Suppressor macrophage treated with lipopolysaccharide for 1 hour (primary cell): Measurements from ENCODE around the gene CCDC71.

Source experiments
- DNase-seq, 3 donors: peaks; one replicate each; pipeline ENCODE4 v3.0.0-alpha.2; 2020 to 2022

CCDC71 gene

GRCh38 chr3:49166752-49167556, 823 bp upstream of the CCDC71 start:
- DNase-seq = no peak

GRCh38 chr3:49164983-49165720, 979 bp downstream of the CCDC71 start:
- DNase-seq = no peak

GRCh38 chr3:49163609-49164008, 2.5 kb downstream of the CCDC71 start:
- DNase-seq = no peak

- no peak for DNase-seq
Measured at GRCh38 chr3:49162751-49163419, 3.2 kb downstream of the CCDC71 start.

GRCh38 chr3:49161808-49162530, 4.2 kb downstream of the CCDC71 start:
- peak in 1 of 3 donors; percentile 12 for DNase-seq

GRCh38 chr3:49161197-49161596, 4.9 kb downstream of the CCDC71 start:
- no peak for DNase-seq

- DNase-seq = no peak
Measured at GRCh38 chr3:49158792-49159191, 7.3 kb downstream of the CCDC71 start.

GRCh38 chr3:49158103-49158709, 7.9 kb downstream of the CCDC71 start:
- DNase-seq = peak; percentile 48 to 66 (median 51)

- DNase-seq = no peak
Measured at GRCh38 chr3:49157289-49157688, 8.8 kb downstream of the CCDC71 start.

GRCh38 chr3:49153349-49153912, 12.7 kb downstream of the CCDC71 start:
- no peak for DNase-seq

- DNase-seq = no peak
Measured at GRCh38 chr3:49151610-49152009, 14.5 kb downstream of the CCDC71 start.

GRCh38 chr3:49148159-49148558, 18.0 kb downstream of the CCDC71 start:
- no peak for DNase-seq

- DNase-seq = no peak
Measured at GRCh38 chr3:49140080-49140479, 26.1 kb downstream of the CCDC71 start.

GRCh38 chr3:49135499-49135898, 30.6 kb downstream of the CCDC71 start:
- no peak for DNase-seq

- DNase-seq = no peak
Measured at GRCh38 chr3:49134471-49135265, 31.5 kb downstream of the CCDC71 start.

GRCh38 chr3:49133226-49133951, 32.7 kb downstream of the CCDC71 start:
- peak; percentile 65 to 76 (median 67) for DNase-seq

GRCh38 chr3:49132437-49133225, 33.5 kb downstream of the CCDC71 start, which contains the start of gene LAMB2:
LAMB2 (minus strand) TSS chr3:49133050; CDS start chr3:49132867, 183 bp downstream.
- peak; percentile 28 to 40 (median 34) for DNase-seq

- DNase-seq = no peak
Measured at GRCh38 chr3:49132073-49132436, 34.1 kb downstream of the CCDC71 start.

- DNase-seq = no peak
Measured at GRCh38 chr3:49131576-49131975, 34.6 kb downstream of the CCDC71 start.

GRCh38 chr3:49131040-49131439, 35.1 kb downstream of the CCDC71 start:
- DNase-seq = no peak
